Limb (tissue), 2 donors: ENCODE data around the gene HMGXB4.

Source experiments
- DNase-seq, 2 donors: peaks; one replicate each; pipeline ENCODE4 v3.0.0-alpha.2; 2016; ENCODE audit errors: extremely low spot score in 2 of 2

Gene HMGXB4

DNA sequence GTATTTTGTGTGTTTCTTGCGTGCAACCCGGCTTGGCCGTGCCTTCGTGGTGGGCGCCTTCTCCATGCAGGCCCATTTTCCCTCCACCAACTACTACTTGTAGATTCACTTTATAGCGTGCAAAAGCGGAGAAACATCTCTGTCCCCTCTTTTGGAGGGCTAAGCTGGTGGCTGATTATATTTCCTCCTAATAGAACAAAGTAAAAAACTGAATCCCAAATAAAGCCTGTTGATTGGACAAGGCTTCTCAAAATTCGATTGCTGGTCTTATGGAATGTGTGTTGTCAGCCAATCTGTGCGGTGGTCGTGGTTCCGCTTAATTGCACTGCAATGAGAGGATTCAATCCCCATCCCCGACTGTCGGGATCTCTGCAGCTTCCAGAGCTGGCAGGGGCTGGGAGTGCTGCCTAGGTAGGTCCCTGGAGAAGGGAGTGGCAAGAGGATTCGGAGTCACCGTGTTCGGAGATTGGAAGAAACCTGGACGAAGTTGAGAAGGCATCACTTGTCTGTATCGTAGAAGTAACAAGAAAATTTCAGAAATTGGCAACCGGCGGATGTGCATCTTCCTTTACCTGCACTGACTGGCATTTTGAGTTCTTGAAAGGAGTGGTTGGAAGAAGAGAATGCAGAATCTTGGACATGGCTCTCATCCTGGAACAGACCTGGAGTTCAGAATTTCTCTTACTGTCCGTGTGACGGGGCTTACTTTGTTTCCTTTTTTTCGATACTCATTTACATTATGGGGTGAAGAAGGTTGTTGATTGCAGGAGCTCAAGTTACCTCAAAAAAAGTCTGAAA lies 1.1 kb downstream of the HMGXB4 start:
- DNase-seq, result peak; percentile 13 to 38

GRCh38 chr22:35264986-35265385 lies 7.7 kb downstream of the HMGXB4 start:
- DNase-seq, result no peak

DNA sequence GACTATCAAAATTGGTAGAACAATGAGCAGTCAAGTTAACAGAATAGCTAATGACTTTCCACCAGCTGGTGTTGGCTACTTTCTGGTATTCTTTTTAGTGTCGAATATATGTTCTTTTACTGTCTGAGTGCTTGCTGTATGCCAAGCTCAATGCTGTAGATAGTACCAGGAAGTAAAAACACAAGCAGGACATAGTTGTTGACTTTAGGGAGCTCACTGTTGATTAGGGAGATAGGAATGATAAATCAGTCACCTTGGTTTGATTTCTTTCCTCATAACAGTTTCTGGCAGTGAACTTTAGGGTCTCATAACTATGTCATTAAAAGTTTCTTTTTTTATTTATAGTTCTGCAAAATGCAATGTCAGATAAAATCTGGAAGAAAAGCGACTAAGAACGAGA lies 9.0 kb downstream of the HMGXB4 start:
- no peak for DNase-seq

DNA sequence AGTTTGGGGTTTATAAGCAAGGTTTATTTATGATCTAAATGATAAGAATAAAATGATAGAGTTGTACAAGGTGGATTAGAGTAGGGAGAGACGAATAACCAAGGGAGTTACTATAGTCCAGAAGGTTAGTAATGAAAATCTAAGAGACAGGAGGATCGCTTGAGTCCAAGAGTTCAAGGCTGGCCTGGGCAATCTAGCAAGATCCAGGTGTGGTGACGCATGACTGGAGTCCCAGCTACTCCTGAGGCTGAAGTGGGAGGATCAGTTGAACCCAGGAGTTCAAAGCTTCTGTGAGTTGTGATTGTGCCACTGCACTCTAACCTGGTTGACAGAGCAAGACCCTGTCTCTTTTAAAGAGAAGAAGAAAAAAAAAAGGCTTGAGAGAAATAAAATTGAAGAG lies 12.3 kb downstream of the HMGXB4 start:
- no peak for DNase-seq

DNA sequence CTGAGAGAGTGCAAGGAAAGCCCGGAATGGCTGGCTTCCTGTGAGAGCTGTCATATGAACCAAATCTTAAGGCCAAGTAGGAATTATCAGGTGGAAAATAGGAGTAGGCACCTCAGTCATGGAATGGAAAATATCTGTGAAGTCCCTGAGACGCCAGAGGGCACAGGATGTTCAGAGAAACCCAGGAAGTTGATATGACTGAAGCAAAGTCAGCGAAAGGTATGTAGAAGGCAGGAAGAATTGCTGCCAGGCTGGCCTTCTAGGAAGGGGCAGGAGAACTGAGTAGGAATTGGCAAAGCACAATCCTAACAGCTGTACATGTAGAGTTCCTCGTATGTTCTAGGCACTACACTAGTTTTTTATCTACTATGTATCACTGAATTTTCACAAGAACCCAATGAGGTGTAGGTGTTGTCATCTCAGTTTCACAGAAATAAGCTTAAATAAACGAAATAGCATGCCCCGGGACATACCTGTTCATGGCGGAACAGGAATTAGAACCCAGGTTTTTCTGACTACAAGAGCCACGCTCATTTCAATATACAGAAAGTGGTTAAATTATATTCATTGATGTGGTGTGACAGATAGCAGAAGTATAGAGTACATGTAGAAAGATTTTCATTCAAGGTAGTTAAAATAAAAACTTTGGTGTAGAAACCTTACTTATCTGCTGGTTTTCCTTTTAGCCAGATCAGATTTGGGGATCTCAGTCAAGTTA lies 17.0 kb downstream of the HMGXB4 start:
- no peak for DNase-seq

- no peak for DNase-seq
These were observed 18.3 kb downstream of the HMGXB4 start for GRCh38 chr22:35275580-35275979.

DNA sequence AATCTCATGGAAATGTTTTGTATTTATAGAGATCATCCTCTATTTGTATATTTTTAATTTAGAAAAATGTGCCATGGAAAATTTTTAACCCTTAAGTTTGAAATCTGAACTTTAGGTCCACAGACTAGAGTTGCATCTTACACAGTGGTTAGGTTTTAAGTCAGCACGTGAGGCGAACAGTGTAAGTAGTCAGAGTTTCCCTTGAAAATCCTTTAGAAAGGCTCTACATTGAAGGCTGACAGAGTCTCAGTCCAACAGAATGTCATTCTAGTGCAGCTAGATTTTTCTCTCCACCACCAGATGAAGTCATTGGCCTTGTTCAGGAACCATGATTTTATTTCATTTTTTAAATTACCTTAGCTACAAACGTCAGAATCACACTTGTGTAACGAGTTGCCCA lies 18.7 kb downstream of the HMGXB4 start:
- no peak for DNase-seq

DNA sequence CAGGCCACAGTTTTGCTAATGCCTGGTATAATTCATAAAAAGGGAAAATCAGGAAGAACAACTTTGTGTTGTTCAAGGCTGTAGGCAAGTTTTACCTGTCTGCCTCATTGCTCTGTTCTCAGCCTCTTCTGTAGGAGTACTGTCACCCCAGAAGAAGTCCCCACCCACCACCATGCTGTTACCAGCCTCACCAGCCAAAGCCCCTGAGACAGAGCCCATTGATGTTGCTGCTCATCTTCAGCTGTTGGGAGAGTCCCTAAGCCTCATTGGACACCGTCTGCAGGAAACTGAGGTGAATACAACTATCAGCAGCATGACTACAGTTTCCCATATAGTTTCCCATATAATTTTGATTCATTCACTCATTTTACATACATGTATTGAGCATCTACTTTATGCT lies 30.8 kb downstream of the HMGXB4 start:
- no peak for DNase-seq

DNA sequence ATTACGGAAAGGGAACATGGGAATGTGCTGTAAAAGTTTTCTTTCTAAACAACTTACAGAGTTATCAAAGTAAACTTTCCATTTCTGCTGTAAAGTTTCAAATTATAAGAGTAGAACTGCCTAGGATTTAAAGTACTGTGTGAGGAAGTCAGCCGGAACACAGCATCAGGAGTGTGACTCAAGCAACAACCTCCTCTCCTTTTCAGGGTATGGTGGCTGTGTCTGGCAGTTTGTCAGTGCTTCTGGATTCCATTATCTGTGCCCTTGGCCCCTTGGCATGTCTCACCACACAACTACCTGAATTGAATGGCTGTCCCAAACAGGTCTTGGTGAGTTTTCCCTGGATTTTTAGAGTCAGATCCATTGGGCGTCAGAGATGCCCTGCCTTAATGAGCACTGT lies 35.5 kb downstream of the HMGXB4 start:
- DNase-seq, result no peak

DNA sequence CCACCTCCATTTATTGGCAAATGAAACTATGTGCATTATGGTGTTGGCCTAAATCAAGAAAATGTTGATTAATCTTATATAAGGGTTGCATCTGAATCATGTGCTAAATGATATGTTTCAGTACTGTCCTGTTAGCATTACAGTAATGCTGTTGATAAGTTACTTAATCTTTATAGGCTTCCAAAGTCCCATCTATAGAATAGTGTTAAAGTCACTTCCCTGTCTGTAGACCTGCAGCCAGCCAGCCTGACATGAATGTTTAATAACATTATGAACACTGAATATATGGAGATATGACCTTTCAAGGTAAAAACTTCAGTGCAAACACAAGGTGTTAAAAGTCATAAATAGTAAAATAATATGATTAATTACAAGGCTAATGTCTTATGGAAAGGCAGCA lies 38.8 kb downstream of the HMGXB4 start:
- DNase-seq, result no peak

DNA sequence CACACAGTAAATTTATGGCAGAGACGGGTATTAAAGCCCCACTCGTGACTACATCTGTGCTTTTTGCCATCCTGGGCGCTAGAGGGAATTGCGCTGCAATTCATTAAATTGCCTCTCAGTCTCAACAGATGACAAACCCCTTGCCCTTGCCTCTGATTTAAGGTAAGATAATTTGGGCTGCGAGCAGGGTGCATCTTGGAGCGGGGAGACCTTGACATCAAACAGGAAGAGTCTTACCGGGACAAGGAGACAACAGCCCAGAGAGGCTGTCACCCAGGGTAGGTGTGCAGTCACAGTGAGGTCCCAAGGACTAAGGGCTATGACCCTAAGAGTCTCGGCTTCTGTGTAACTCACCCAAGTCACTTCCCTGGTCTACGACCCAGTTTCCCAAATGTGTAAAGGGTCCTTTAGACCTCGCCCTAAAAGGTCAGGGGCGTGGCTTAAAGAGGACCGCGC lies 42.0 kb downstream of the HMGXB4 start:
- no peak for DNase-seq

DNA sequence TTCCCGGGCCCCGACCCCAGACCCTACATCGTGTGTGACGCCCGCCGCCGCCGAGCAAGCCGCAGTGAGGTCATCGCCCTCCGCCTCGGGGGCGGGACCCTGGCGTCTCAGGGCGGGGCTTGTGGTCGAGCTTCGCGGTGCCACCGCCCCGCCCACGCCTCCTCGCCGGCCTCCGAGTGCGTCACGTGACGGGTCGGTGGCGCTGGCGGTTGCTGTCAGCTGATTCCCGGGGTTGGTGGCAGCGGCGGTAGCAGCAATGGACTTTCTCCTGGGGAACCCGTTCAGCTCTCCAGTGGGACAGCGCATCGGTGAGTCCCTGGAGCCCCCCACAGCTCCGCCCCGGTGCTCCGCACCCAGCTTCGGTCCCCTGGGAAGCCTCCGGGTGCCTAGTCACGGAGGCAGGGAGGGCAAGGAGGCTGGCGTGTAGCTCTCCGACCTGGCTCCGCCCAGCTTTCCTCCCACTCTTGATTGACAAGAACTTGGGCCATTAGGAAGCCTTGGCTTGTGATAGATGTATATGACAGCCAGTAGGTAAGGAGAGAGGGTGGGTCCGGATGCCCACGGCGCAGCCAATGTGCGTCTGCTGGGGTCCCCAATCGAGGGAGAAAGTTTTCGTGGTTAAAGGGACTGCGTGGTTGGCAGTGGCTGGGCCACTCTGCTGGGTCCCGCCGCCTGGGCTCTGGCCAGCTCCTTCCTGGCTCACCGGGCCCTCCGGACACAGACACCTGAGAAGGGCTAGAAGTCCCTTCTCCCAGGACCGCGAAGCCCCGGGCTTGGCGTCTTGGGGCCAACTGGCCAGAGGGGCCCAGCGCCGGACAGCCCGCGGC lies 42.6 kb downstream of the HMGXB4 start, which contains the start of gene TOM1:
TSS of gene TOM1 (plus strand) at position 222 of the 827 bp plus-strand sequence. CDS start at position 257, 35 bp downstream.
- DNase-seq, result peak; percentile 98

DNA sequence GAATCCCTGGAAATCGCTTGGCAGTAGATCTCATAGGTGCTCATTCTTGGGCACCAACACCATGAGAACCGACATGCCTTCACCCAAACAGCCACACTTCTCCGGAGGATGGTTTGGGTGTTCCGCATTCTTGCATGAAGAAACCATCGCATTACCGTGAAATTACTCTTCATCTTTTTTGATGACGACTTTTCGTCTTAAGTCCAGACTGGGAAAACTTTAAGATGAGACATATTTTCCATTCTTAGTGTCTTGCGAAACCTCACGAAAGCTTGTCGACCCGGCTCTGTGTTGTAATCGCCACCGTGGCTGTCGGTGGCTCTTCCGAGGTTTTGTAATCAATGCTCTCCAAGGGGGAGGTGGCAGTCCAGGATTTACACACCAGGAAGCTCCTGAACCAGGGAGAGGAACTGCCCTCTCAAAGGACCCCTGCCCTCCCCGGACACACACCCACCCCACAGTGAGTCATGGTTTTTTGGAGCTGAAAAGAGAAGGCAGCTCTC lies 44.1 kb downstream of the HMGXB4 start:
- no peak for DNase-seq

- DNase-seq, result no peak
These were observed 45.8 kb downstream of the HMGXB4 start for GRCh38 chr22:35303029-35303624.

GRCh38 chr22:35305525-35306070 lies 48.3 kb downstream of the HMGXB4 start:
- DNase-seq, result no peak

DNA sequence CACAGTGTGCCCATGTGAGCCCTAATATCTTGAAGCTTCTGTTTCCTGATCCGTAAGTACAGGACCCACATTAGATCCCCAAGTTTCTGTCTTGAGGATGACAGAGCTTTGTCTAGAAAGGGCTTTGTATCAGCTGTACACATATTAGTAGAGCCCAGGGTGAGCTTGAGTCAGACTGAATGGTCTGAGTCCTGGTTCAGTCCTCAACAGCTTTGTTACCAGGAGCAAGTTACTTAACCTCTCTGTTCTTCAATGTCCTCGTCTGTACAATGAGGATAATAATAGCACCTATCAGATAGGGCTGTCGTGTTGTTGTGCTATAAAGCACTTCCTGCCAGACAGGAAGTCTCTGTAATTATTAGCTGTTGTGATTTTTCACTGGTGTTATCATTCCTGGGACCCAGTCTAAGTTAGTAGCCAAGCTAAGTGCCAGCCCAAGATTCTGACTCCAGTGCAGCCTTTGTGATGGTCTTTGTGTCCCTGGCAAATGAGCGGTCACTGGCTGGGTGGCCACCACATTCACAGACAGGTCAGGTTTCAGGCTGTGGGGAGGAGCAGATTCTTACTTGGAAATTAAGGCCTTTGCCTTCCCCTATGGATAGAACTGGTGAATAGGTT lies 49.2 kb downstream of the HMGXB4 start:
- no peak for DNase-seq

DNA sequence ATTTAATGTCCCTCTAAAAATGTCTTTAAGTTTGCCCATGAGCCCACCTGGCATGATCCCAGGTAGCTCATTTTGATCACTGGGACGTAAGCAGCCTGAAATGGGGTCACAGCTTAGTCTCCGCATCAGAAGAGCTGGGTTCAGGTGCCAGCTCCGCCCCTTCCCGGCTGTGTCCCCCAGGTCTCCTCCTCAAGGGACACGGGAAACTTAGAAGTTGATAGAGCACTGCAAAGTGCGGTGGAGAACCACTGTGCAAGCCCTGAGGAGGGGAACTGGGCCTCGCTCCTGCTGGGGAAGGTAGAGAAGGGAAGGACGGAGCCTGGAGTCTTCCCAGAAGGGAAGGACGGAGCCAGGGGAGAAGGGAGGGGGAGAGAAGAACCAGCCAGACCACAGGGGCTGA lies 50.1 kb downstream of the HMGXB4 start:
- DNase-seq, result no peak

DNA sequence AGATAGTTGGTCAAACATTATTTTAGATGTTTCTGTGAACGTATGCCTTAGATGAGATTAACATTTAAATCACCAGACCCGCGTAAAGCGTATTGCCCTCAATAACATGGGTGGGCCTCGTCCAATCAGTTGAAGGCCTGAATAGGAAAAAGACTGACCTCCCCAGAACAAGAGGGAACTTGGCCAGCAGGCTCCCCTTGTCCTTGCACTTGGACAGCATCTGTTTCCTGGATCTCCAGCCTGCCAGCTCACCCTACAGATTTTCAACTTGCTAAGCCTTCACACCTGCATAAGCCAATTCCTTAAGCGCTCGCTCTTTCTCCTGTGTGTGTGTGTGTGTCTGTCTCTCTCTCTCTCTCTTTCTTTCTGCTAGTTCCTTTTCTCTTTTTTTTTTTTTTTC lies 50.6 kb downstream of the HMGXB4 start:
- no peak for DNase-seq

GRCh38 chr22:35308480-35309021 lies 51.3 kb downstream of the HMGXB4 start:
- DNase-seq, result no peak
